Measurements from ENCODE around the gene TMEM243.

DNA sequence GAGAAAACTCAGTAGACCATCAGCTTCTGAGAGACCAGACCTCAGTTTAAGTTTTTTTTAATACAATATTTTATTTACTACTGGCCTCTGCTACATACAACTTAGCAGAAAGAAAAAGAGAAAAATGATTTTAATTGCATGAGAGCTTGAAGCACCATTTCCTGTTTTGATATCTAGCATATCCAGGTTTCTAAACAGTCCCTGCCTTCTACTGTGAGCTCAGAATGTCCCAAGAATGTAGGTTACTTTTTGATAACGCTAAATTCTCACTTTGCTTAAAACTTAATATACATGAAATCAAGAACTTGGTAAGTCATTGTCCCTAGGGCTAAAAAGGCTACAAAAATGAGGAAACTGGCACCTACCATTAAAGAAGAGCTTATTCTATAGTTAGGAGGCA is 7.0 kb downstream of the TMEM243 start:
- TF ChIP-seq POLR2A (IDR thresholded peaks at IDR 0.05; ENCODE audit: extremely low read depth, insufficient read length) (no peak), CTCF (IDR thresholded peaks at IDR 0.05; ENCODE audit: low read depth, low read length) (no peak), MAX (IDR thresholded peaks at IDR 0.05; ENCODE audit: low read depth, low read length) (no peak)
